HEK293 (cell line): ENCODE results near the gene GBF1.
"Not testable (repeated sequence)": the region's sequence is repeated elsewhere in the genome, so short reads cannot be mapped to it uniquely, and the experiment has no call there.

Experiments used
- CTCF ChIP-seq: fragments of 450-650 bp; formaldehyde crosslinking; IDR thresholded peaks from 2 replicates; pipeline ENCODE4 v1.5.1; 2016; ENCODE audit warnings: missing biosample characterization, missing genetic modification characterization
- KLF10 ChIP-seq: fragments of 450-650 bp; IDR thresholded peaks from 2 replicates; pipeline ENCODE4 v1.5.1; 2018; ENCODE audit warnings: missing biosample characterization, mild to moderate bottlenecking, missing genetic modification characterization
- TCF7L2 ChIP-seq: IDR thresholded peaks from 2 replicates; pipeline ENCODE4 v1.6.1; 2011; ENCODE audit warnings: low read depth, mild to moderate bottlenecking, inconsistent platforms, low read length, moderate library complexity, borderline replicate concordance
- YY1 ChIP-seq: fragments of 450-650 bp; formaldehyde crosslinking; IDR thresholded peaks from 2 replicates; pipeline ENCODE4 v1.5.1; 2018; ENCODE audit warnings: missing biosample characterization, missing genetic modification characterization
- ZBTB1 ChIP-seq: fragments of 450-650 bp; formaldehyde crosslinking; IDR thresholded peaks from 2 replicates; pipeline ENCODE4 v1.5.1; 2016; ENCODE audit warnings: missing biosample characterization, missing genetic modification characterization
- ZNF350 ChIP-seq: fragments of 450-650 bp; formaldehyde crosslinking; IDR thresholded peaks from 2 replicates; pipeline ENCODE4 v1.5.0; 2017; ENCODE audit warnings: missing biosample characterization, mild to moderate bottlenecking, missing genetic modification characterization
- ZNF510 ChIP-seq: fragments of 450-650 bp; formaldehyde crosslinking; IDR thresholded peaks from 2 replicates; pipeline ENCODE4 v1.5.1; 2018; ENCODE audit warnings: mild to moderate bottlenecking, missing genetic modification characterization, missing biosample characterization; ENCODE audit not compliant: insufficient replicate concordance
- ZNF585B ChIP-seq: fragments of 450-650 bp; formaldehyde crosslinking; IDR thresholded peaks from 2 replicates; pipeline ENCODE4 v1.5.1; 2016; ENCODE audit warnings: missing biosample characterization, missing genetic modification characterization
- ZXDB ChIP-seq: fragments of 450-650 bp; formaldehyde crosslinking; IDR thresholded peaks from 2 replicates; pipeline ENCODE4 v1.5.1; 2016; ENCODE audit warnings: missing biosample characterization, missing genetic modification characterization

- TF ChIP-seq ZNF585B (tag by site-specific recombination); YY1; KLF10; ZNF350 (tag by site-specific recombination); ZNF510 (tag by site-specific recombination); TCF7L2; ZXDB (tag by site-specific recombination); CTCF; ZBTB1 (tag by site-specific recombination): not testable (repeated sequence)
Observed at GRCh38 chr10:102308318-102308717, 63.0 kb downstream of the GBF1 start.
